ENCODE data around the gene MX2. TPM values are rescaled to one million over a fixed set of nuclear protein-coding genes. Genes with fewer than 3 reads are reported as not detected.

MX2 gene
- total RNA-seq, 4 donors from 2014 or later, result 0.29 to 19.0 (median 8.2) TPM

DNA sequence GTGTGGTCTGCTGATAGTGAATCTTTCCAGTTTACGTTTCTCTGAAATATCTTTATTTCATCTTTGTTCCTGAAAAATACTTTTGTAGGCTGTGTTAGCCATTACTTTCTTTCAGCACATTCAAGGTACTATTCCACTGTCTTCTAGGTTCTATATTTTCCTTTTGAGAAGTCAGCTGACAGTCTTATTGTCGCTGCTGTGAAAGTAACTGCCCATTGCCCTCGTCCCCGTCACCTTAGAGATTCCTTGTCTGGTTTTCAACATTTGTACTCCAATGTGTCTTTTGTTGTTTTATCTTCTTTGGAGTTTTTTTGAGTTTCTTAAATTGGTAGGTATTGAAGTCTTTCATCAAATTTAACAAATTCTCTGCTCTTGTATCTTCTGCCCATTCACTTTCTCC lies 19.8 kb upstream of the MX2 start:
- H3K4me3 ChIP-seq, result no peak overlapping the region
- H3K9me3 ChIP-seq, result no peaks in the 10 kb centered on the region
- H3K4me1 ChIP-seq, result no peaks in the 10 kb centered on the region
- no peaks in the 10 kb centered on the region for H3K36me3 ChIP-seq
- H3K27ac ChIP-seq, result no peak overlapping the region
- no peak for DNase-seq
- TF ChIP-seq, protein P1, sequence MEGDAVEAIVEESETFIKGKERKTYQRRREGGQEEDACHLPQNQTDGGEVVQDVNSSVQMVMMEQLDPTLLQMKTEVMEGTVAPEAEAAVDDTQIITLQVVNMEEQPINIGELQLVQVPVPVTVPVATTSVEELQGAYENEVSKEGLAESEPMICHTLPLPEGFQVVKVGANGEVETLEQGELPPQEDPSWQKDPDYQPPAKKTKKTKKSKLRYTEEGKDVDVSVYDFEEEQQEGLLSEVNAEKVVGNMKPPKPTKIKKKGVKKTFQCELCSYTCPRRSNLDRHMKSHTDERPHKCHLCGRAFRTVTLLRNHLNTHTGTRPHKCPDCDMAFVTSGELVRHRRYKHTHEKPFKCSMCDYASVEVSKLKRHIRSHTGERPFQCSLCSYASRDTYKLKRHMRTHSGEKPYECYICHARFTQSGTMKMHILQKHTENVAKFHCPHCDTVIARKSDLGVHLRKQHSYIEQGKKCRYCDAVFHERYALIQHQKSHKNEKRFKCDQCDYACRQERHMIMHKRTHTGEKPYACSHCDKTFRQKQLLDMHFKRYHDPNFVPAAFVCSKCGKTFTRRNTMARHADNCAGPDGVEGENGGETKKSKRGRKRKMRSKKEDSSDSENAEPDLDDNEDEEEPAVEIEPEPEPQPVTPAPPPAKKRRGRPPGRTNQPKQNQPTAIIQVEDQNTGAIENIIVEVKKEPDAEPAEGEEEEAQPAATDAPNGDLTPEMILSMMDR (IDR thresholded peaks at IDR 0.05), result no peak
- TF ChIP-seq POLR2A (IDR thresholded peaks at IDR 0.05), result no peak
- intact Hi-C loops (cut with DNase I; ENCODE audit: low total_unique reads), result no loop called here
- H3K27me3 ChIP-seq, result no peaks in the 10 kb centered on the region

DNA sequence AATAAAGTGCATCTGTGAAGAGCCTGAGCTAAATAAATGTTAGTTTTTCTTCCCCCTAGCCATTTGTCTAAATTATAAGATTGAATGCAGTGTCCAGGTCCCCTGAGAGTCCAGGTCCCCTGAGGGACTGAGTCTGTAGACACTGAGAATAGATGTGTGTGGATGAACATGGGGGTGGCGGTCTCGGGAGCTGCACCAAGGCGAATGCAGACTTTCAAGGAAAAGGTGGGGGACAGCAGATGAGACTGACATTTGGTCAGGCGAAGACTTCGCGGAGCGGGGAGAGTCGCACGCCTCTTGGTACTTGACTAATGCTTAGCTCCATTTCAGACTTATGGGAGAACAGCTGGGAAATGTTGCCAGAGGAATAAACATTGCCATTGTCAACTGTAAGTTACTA lies 17.7 kb upstream of the MX2 start:
- Histone ChIP-seq H3K9me3 (no peaks in the 10 kb centered on the region), H3K27ac (no peak overlapping the region), H3K36me3 (no peaks in the 10 kb centered on the region), H3K27me3 (no peaks in the 10 kb centered on the region), H3K4me1 (no peaks in the 10 kb centered on the region), H3K4me3 (no peak overlapping the region)
- intact Hi-C loops (cut with DNase I; ENCODE audit: low total_unique reads), result no loop called here
- no peak for DNase-seq
- TF ChIP-seq, protein P1 (IDR thresholded peaks at IDR 0.05), result no peak
- TF ChIP-seq POLR2A (IDR thresholded peaks at IDR 0.05), result no peak

DNA sequence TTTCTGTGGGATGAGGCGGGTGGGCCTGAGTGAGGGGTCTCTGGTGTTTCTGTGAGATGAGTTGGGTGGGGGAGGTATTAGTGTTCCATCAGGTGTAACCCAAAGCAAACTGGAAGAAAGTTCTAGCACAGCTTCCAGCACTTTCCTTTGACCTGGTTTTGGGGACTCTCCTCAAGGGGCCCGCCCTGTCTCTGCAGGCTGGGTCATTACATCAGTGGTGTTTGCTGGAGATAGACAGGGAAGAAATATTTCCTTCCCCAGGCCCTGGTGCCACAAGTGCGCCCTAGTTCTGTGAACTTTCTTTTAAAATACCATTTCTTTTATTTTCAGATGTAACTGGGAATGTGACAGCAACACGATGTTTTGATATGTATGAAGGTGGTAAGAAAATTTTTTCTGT lies 16.5 kb upstream of the MX2 start:
- TF ChIP-seq, protein P1 (IDR thresholded peaks at IDR 0.05), result no peak
- DNase-seq, result no peak
- H3K27me3 ChIP-seq, result no peaks in the 10 kb centered on the region
- H3K4me1 ChIP-seq, result no peaks in the 10 kb centered on the region
- H3K27ac ChIP-seq, result no peak overlapping the region
- H3K36me3 ChIP-seq, result no peaks in the 10 kb centered on the region
- intact Hi-C loops (cut with DNase I; ENCODE audit: low total_unique reads), result no loop called here
- H3K4me3 ChIP-seq, result no peak overlapping the region
- H3K9me3 ChIP-seq, result no peaks in the 10 kb centered on the region

DNA sequence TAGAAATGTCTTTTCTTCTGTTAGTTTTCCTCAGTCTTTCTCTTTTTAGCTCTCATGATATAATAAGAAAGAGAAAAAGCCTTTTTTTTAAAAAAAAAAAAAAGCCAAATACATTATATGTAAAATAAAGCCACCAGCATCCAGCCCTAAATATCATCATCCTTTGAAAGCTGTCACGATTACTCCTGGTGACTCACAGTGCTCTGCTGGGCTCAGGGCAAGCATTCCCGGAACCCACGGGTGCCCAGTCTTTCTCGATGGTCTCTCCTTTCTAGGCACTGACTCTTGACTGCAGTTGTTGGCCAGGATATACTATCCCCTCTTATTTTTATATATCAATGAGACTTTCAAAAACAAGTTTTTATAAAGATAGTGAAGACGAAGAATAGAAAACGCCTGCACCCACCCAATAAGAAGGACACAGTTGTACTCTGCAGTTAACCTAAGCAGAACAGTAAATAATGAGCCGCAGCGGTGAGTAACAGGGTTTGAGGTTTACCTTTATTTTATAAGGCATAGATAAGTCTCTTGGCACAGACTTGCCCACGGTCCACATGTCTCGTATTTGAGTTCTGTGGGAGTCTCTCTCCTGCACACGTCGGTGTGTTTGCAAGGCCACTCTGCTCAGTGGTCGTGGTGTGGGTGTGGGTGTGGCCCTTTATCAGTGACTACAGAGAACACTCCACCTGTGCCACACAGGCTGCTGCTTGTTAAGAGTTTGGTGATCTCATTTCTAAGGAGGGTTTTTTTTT lies 15.7 kb upstream of the MX2 start:
- intact Hi-C loops (cut with DNase I; ENCODE audit: low total_unique reads), result no loop called here
- no peaks in the 10 kb centered on the region for H3K4me1 ChIP-seq
- H3K27ac ChIP-seq, result no peak overlapping the region
- TF ChIP-seq, protein P1 (IDR thresholded peaks at IDR 0.05), result no peak
- TF ChIP-seq POLR2A (IDR thresholded peaks at IDR 0.05), result no peak
- no peak overlapping the region for H3K4me3 ChIP-seq
- no peaks in the 10 kb centered on the region for H3K27me3 ChIP-seq
- no peaks in the 10 kb centered on the region for H3K9me3 ChIP-seq
- no peak for DNase-seq
- H3K36me3 ChIP-seq, result no peaks in the 10 kb centered on the region

DNA sequence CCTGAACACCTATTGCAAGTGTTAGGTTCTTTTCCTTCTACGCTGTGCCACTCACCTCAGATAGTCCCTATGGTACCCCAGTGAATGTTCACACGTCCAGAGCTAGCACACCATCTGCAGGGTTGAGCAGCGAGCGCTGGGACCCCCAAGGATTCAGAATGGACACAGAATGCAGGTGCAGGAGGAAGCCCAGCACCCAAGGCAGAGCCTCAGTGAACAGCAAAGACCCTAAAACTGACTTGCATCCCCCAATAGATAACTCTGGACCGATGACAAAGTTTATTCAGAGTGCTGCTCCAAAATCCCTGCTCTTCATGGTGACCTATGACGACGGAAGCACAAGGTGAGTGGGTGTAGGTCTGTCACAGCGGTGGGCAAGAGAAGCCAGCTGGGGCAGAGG lies 15.1 kb upstream of the MX2 start:
- Histone ChIP-seq H3K27ac (no peak overlapping the region), H3K27me3 (no peaks in the 10 kb centered on the region), H3K9me3 (no peaks in the 10 kb centered on the region), H3K4me3 (no peak overlapping the region), H3K36me3 (no peaks in the 10 kb centered on the region), H3K4me1 (no peaks in the 10 kb centered on the region)
- TF ChIP-seq, protein P1 (IDR thresholded peaks at IDR 0.05), result no peak
- TF ChIP-seq POLR2A (IDR thresholded peaks at IDR 0.05), result no peak
- no peak for DNase-seq
- intact Hi-C loops (cut with DNase I; ENCODE audit: low total_unique reads), result no loop called here
